ENCODE data around the gene XAB2.

- TF ChIP-seq CTCF (tag by site-specific recombination; IDR thresholded peaks at IDR 0.05) (no peak), YY1 (tag by site-specific recombination; IDR thresholded peaks at IDR 0.05) (no peak), ZNF777 (tag by site-specific recombination; IDR thresholded peaks at IDR 0.05; ENCODE audit: borderline replicate concordance) (no peak), ZFP41 (tag by site-specific recombination; IDR thresholded peaks at IDR 0.05; ENCODE audit: borderline replicate concordance) (no peak), KLF10 (tag by site-specific recombination; IDR thresholded peaks at IDR 0.05) (no peak), ZNF398 (tag by site-specific recombination; IDR thresholded peaks at IDR 0.05) (no peak), ZBTB8A (tag by site-specific recombination; IDR thresholded peaks at IDR 0.05) (no peak), ZNF114 (tag by site-specific recombination; IDR thresholded peaks at IDR 0.05) (no peak), SCRT2 (tag by site-specific recombination; IDR thresholded peaks at IDR 0.05) (no peak), IKZF3 (tag by site-specific recombination; IDR thresholded peaks at IDR 0.05) (no peak)
- TF ChIP-seq, protein P1, sequence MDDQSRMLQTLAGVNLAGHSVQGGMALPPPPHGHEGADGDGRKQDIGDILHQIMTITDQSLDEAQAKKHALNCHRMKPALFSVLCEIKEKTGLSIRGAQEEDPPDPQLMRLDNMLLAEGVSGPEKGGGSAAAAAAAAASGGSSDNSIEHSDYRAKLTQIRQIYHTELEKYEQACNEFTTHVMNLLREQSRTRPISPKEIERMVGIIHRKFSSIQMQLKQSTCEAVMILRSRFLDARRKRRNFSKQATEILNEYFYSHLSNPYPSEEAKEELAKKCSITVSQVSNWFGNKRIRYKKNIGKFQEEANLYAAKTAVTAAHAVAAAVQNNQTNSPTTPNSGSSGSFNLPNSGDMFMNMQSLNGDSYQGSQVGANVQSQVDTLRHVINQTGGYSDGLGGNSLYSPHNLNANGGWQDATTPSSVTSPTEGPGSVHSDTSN (CRISPR knock-in tag; IDR thresholded peaks at IDR 0.05) = no peak
- TF ChIP-seq, protein P2, sequence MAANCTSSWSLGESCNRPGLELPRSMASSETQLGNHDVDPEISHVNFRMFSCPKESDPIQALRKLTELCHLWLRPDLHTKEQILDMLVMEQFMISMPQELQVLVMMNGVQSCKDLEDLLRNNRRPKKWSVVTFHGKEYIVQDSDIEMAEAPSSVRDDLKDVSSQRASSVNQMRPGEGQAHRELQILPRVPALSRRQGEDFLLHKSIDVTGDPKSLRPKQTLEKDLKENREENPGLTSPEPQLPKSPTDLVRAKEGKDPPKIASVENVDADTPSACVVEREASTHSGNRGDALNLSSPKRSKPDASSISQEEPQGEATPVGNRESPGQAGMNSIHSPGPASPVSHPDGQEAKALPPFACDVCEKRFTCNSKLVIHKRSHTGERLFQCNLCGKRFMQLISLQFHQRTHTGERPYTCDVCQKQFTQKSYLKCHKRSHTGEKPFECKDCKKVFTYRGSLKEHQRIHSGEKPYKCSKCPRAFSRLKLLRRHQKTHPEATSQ (tag by site-specific recombination; IDR thresholded peaks at IDR 0.05) = no peak
These were observed 40.3 kb upstream of the XAB2 start for GRCh38 chr19:7669641-7670040.

Data from HEK293 (cell line).